GM23248 (cell line): ENCODE data around the gene TBX18. TPM values are rescaled to one million over a fixed set of nuclear protein-coding genes. Genes with fewer than 3 reads are reported as not detected.
A peak's percentile ranks its signal among the peaks of the same experiment; 100 is the strongest.

Source experiments
- DNase-seq: peaks from one replicate; pipeline ENCODE4 v3.0.0-alpha.2; 2015
- H2AFZ ChIP-seq: fragments of 200-600 bp; sonication (generic); 2 replicates; pipeline ENCODE4 v1.6.1; 2016; ENCODE audit warnings: antibody characterized with exemption
- H3F3A ChIP-seq: fragments of 200-600 bp; sonication (generic); 2 replicates; pipeline ENCODE4 v1.6.1; 2016; ENCODE audit warnings: mild to moderate bottlenecking, antibody characterized with exemption, mixed run types; ENCODE audit not compliant: insufficient read depth
- H3K27ac ChIP-seq: fragments of 200-600 bp; sonication (generic); 2 replicates; pipeline ENCODE4 v1.5.1; 2016; ENCODE audit warnings: mild to moderate bottlenecking
- H3K27me3 ChIP-seq: fragments of 200-600 bp; sonication (generic); replicated peaks from 2 replicates; pipeline ENCODE4 v1.6.1; 2016; ENCODE audit warnings: mild to moderate bottlenecking; ENCODE audit not compliant: insufficient read depth
- H3K36me3 ChIP-seq: fragments of 200-600 bp; sonication (generic); 2 replicates; pipeline ENCODE4 v1.6.1; 2016; ENCODE audit warnings: low read depth, mild to moderate bottlenecking
- H3K4me1 ChIP-seq: fragments of 200-600 bp; sonication (generic); 2 replicates; pipeline ENCODE4 v1.6.1; 2016; ENCODE audit warnings: mild to moderate bottlenecking; ENCODE audit not compliant: insufficient read depth
- H3K4me2 ChIP-seq: fragments of 200-600 bp; sonication (generic); one replicate; pipeline ENCODE4 v1.6.1; 2016; ENCODE audit warnings: mild to moderate bottlenecking; ENCODE audit not compliant: unreplicated experiment
- H3K4me3 ChIP-seq: fragments of 200-600 bp; sonication (generic); 2 replicates; pipeline ENCODE4 v1.5.1; 2016; ENCODE audit warnings: mild to moderate bottlenecking
- H3K79me2 ChIP-seq: fragments of 200-600 bp; sonication (generic); 2 replicates; pipeline ENCODE4 v1.6.1; 2016; ENCODE audit warnings: mild to moderate bottlenecking; ENCODE audit not compliant: insufficient read depth
- H3K9ac ChIP-seq: fragments of 200-600 bp; sonication (generic); 2 replicates; pipeline ENCODE4 v1.6.1; 2016; ENCODE audit warnings: mild to moderate bottlenecking
- H3K9me2 ChIP-seq: fragments of 200-600 bp; sonication (generic); 2 replicates; pipeline ENCODE4 v1.6.1; 2016; ENCODE audit warnings: mixed run types, mild to moderate bottlenecking, moderate library complexity; ENCODE audit not compliant: insufficient read depth
- H3K9me3 ChIP-seq: fragments of 200-600 bp; sonication (generic); one replicate; pipeline ENCODE4 v1.6.1; 2017; ENCODE audit warnings: low read depth
- H4K20me1 ChIP-seq: fragments of 200-600 bp; sonication (generic); 2 replicates; pipeline ENCODE4 v1.6.0; 2016; ENCODE audit not compliant: insufficient read depth
- EZH2 ChIP-seq: fragments of 200-600 bp; sonication (generic); IDR thresholded peaks from 2 replicates; pipeline ENCODE4 v1.6.1; 2018; ENCODE audit warnings: antibody characterized with exemption, mild to moderate bottlenecking; ENCODE audit not compliant: insufficient read depth, poor library complexity, severe bottlenecking
- EZH2phosphoT487 ChIP-seq: fragments of 200-600 bp; sonication (generic); IDR thresholded peaks from 2 replicates; pipeline ENCODE4 v1.6.1; 2018; ENCODE audit warnings: antibody characterized with exemption, moderate library complexity, mild to moderate bottlenecking, low read depth; ENCODE audit not compliant: insufficient read depth
- WGBS, 2 experiments: methylation state at CpG; one replicate each; pipeline ENCODE4 v1.1.6; 2015 to 2017; ENCODE audit warnings: low lambda C conversion rate in 2 of 2, low coverage in 1 of 2; ENCODE audit errors: missing lambda C conversion rate in 2 of 2; 5-methylcytosine and 5-hydroxymethylcytosine counted together
- in situ Hi-C: fragments of 300-500 bp; cut with MboI; formaldehyde crosslinking; loops from 2 replicates; pipeline ENCODE4 v1.15.0; 2020
- polyA plus RNA-seq: library from polyadenylated mRNA; unstranded; fragments of >200 nt; fragmentation: Nextera tagmentation; extraction: Ambion mirVana; gene quantifications from 2 replicates; pipeline ENCODE4 v1.2.1, GENCODE V29; 2016
- total RNA-seq: library from RNA; depleted of rRNA; stranded (reverse); fragments of >200 nt; shearing (Covaris generic); gene quantifications from 2 replicates; pipeline ENCODE4 v1.2.3, GENCODE V29; 2014

Gene TBX18
- total and polyA plus RNA-seq, 2 experiments from 2014 or later: 5.7 to 16.2 TPM

- H3K27ac ChIP-seq: no peak overlapping the region
- 2% methylated on average over 59 to 69 of the region's 69 CpGs for WGBS, 2 experiments
- peaks cover 13% of the 10 kb centered on the region for H3K4me1 ChIP-seq
- H4K20me1 ChIP-seq: no peaks in the 10 kb centered on the region
- in situ Hi-C loops: loop anchor here (10.0 to 25.0 kb wide), 4 partner anchors 351 to 886 kb away; no protein-coding TSS in a partner anchor
- TF ChIP-seq EZH2 (peak; percentile 7), EZH2phosphoT487 (no peak)
- H3K9me2 ChIP-seq: no peaks in the 10 kb centered on the region
- H3K4me2 ChIP-seq: peak overlapping the region; percentile 75
- peak overlapping the region; percentile 68 for H3K4me3 ChIP-seq
- peak overlapping the region; percentile 86 for H2AFZ ChIP-seq
- no peaks in the 10 kb centered on the region for H3K36me3 ChIP-seq
- H3K9ac ChIP-seq: peak overlapping the region; percentile 66
- H3K79me2 ChIP-seq: no peaks in the 10 kb centered on the region
- peaks cover 27% of the 10 kb centered on the region for H3F3A ChIP-seq
- H3K9me3 ChIP-seq: no peaks in the 10 kb centered on the region
- H3K27me3 ChIP-seq: peaks cover 43% of the 10 kb centered on the region
- DNase-seq: peak; percentile 75
These were observed 9.2 kb upstream of the TBX18 start for GRCh38 chr6:84773431-84774156.

DNA sequence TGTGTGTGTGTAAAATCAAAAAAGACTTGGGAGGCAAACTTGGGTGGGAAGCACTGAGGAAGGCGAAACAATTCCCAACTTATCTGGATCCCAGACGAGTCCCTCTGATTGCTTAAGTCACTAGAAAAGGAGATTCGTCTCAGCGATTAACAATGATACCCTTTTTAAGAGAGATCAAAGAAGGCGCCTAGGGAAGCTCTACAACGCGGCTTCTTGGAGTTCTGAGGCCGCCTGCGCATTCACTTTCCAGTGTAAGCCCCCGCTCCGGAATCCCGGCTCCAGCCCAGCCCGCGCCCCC lies 8.7 kb upstream of the TBX18 start:
- peak; percentile 45 for DNase-seq
- peaks cover 25% of the 10 kb centered on the region for H3F3A ChIP-seq
- H3K36me3 ChIP-seq: no peaks in the 10 kb centered on the region
- peaks cover 7% of the 10 kb centered on the region for H3K4me1 ChIP-seq
- 1 to 2% methylated on average over 13 to 14 of the region's 14 CpGs for WGBS, 2 experiments
- peaks cover 43% of the 10 kb centered on the region for H3K27me3 ChIP-seq
- TF ChIP-seq EZH2 (peak; percentile 96), EZH2phosphoT487 (no peak)
- H3K9me2 ChIP-seq: no peaks in the 10 kb centered on the region
- H3K9ac ChIP-seq: no peak overlapping the region
- no peaks in the 10 kb centered on the region for H4K20me1 ChIP-seq
- peak overlapping the region; percentile 75 for H3K4me2 ChIP-seq
- no peaks in the 10 kb centered on the region for H3K79me2 ChIP-seq
- peak overlapping the region; percentile 68 for H3K4me3 ChIP-seq
- no peaks in the 10 kb centered on the region for H3K9me3 ChIP-seq
- in situ Hi-C loops: loop anchor here (10.0 to 25.0 kb wide), 4 partner anchors 352 to 886 kb away; no protein-coding TSS in a partner anchor
- H2AFZ ChIP-seq: peak overlapping the region; percentile 86
- no peak overlapping the region for H3K27ac ChIP-seq

DNA sequence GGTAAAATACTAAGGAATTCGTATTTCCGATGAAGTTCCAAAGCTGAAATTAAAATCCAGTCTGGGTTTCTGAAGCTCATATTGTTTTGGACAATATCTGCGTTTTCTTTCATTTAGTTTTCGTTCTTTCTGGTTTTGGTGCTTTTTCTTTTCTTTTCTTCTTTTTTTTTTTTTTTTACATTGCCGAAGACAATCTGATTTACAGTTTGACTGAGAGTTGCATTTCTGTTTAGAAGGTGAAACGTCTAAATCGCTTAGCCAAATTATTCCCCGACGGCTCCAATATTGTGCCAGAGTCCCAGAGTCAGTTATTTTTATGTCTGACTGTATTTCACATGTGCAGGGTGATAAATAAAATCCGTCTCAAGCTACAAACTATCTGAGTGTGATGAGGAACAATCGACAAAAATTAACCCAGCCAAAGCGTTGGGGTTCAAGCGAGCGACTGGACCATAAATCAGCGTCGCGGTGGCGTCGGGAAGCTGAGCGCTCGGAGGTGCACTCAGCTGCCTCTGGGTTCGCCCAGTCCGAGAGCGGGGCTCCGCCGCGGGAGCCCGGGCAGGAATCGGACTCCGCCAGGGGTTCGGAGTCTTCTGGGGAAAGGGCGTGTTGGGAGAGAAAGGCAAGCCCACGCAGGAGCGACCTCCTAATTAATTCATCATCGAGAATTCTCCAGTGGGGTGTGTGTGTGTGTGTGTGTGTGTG lies 8.2 kb upstream of the TBX18 start:
- H3K27me3 ChIP-seq: peaks cover 43% of the 10 kb centered on the region
- peaks cover 20% of the 10 kb centered on the region for H3F3A ChIP-seq
- no peaks in the 10 kb centered on the region for H3K79me2 ChIP-seq
- 5% methylated on average over 35 of the region's 35 CpGs for WGBS, 2 experiments
- no peaks in the 10 kb centered on the region for H3K9me3 ChIP-seq
- in situ Hi-C loops: loop anchor here (10.0 to 25.0 kb wide), 4 partner anchors 352 to 885 kb away; no protein-coding TSS in a partner anchor
- no peaks in the 10 kb centered on the region for H4K20me1 ChIP-seq
- H3K9me2 ChIP-seq: no peaks in the 10 kb centered on the region
- TF ChIP-seq EZH2phosphoT487 (0 out of 2 replicates have a peak, but pooled peaks have one; percentile 33), EZH2 (no peak)
- peaks cover 2% of the 10 kb centered on the region; the same call in 1 of the 2 replicates for H3K4me1 ChIP-seq
- H3K27ac ChIP-seq: no peak overlapping the region
- H3K36me3 ChIP-seq: no peaks in the 10 kb centered on the region
- H2AFZ ChIP-seq: peak overlapping the region; percentile 86; the same call in 1 of the 2 replicates
- DNase-seq: peak; percentile 37
- no peak overlapping the region for H3K9ac ChIP-seq
- peak overlapping the region; percentile 11; the same call in 1 of the 2 replicates for H3K4me3 ChIP-seq
- no peak overlapping the region for H3K4me2 ChIP-seq

- Histone ChIP-seq H3K9ac (no peak overlapping the region), H3K9me3 (no peaks in the 10 kb centered on the region), H4K20me1 (no peaks in the 10 kb centered on the region), H3K27me3 (peaks cover 43% of the 10 kb centered on the region), H3K4me1 (no peaks in the 10 kb centered on the region), H2AFZ (no peak overlapping the region), H3K36me3 (no peaks in the 10 kb centered on the region), H3K4me2 (no peak overlapping the region), H3K4me3 (no peak overlapping the region), H3K9me2 (no peaks in the 10 kb centered on the region), H3K79me2 (no peaks in the 10 kb centered on the region), H3K27ac (no peak overlapping the region), H3F3A (peaks cover 13% of the 10 kb centered on the region; the same call in 1 of the 2 replicates)
- peak; percentile 34 for DNase-seq
- WGBS, 2 experiments: 29 to 31% methylated on average over 16 of the region's 16 CpGs
- in situ Hi-C loops: loop anchor here (10.0 to 25.0 kb wide), 4 partner anchors 353 to 885 kb away; no protein-coding TSS in a partner anchor
- no peak for TF ChIP-seq EZH2phosphoT487
- TF ChIP-seq EZH2: peak; percentile 77
These were observed 7.5 kb upstream of the TBX18 start for GRCh38 chr6:84771756-84772356.
